Sigmoid colon (tissue), 7 donors: Measurements from ENCODE around the gene DCC. TPM values are rescaled to one million over a fixed set of nuclear protein-coding genes. Genes with fewer than 3 reads are reported as not detected.

Experiments used
- DNase-seq: peaks from one replicate; pipeline ENCODE4 v3.0.0-alpha.2; 2019
- H3K27ac ChIP-seq, 4 donors: fragments of 200-600 bp; sonication (generic); one replicate each; pipeline ENCODE4 v1.5.1; 2016 to 2019; ENCODE audit warnings: mild to moderate bottlenecking in 1 of 4
- H3K27me3 ChIP-seq, 3 donors: fragments of 200-600 bp; sonication (generic); one replicate each; pipeline ENCODE4 v1.5.1; 2019; ENCODE audit warnings: mild to moderate bottlenecking in 1 of 3
- H3K36me3 ChIP-seq, 4 donors: fragments of 200-600 bp; sonication (generic); one replicate each; pipeline ENCODE4 v1.5.1; 2016 to 2019
- H3K4me1 ChIP-seq, 4 donors: fragments of 200-600 bp; sonication (generic); one replicate each; pipeline ENCODE4 v1.5.1; 2017 to 2019
- H3K4me3 ChIP-seq, 4 donors: fragments of 200-600 bp; sonication (generic); one replicate each; pipeline ENCODE4 v1.5.1; 2017 to 2019; ENCODE audit warnings: mild to moderate bottlenecking in 2 of 4, moderate library complexity in 1 of 4
- H3K9me3 ChIP-seq, 4 donors: fragments of 200-600 bp in 3 of 4; sonication (generic) in 3 of 4; one replicate each; pipeline versions ENCODE4 v1.5.1 to v1.6.1; 2013 to 2019
- EP300 ChIP-seq, 4 donors: sonication (generic); formaldehyde crosslinking; IDR thresholded peaks; one replicate each; pipeline ENCODE4 v1.6.1; 2017; ENCODE audit warnings: antibody characterized with exemption in 4 of 4
- POLR2A ChIP-seq, 2 donors: fragments of 450-650 bp; IDR thresholded peaks; one replicate each; pipeline ENCODE4 v1.6.1; 2016; ENCODE audit warnings: antibody characterized with exemption in 2 of 2, mild to moderate bottlenecking in 2 of 2, moderate library complexity in 2 of 2
- POLR2AphosphoS5 ChIP-seq, 4 donors: sonication (generic); formaldehyde crosslinking; IDR thresholded peaks; one replicate each; pipeline ENCODE4 v1.6.1; 2017; ENCODE audit warnings: antibody characterized with exemption in 4 of 4
- WGBS, 2 donors: extraction: QIAGEN DNeasy Blood & Tissue Kit; methylation state at CpG; one replicate each; pipeline ENCODE4 v1.1.7; 2013; 5-methylcytosine and 5-hydroxymethylcytosine counted together
- intact Hi-C: fragments of 100-400 bp; cut with DNase I; formaldehyde crosslinking; loops from one replicate; pipeline ENCODE4 v1.15.1; 2023
- polyA plus RNA-seq, 3 donors: library from polyadenylated mRNA; stranded (reverse); fragments of 200-250 nt; gene quantifications; one replicate each; pipeline ENCODE4 v1.2.3, GENCODE V29; 2013
- total RNA-seq, 4 donors: library from RNA; depleted of rRNA; stranded (reverse); fragments of >200 nt; gene quantifications; one replicate each; pipeline ENCODE4 v1.1.0, GENCODE V29; 2016
- TF ChIP-seq, protein P1 (sequence below), 4 experiments: fragments of 450-650 bp in 3 of 4; fragments of 200-600 bp in 1 of 4; IDR thresholded peaks; one replicate each; pipeline ENCODE4 v1.5.1; 2016 to 2019; ENCODE audit warnings: antibody characterized with exemption in 4 of 4, mild to moderate bottlenecking in 3 of 4, moderate library complexity in 2 of 4
- donor health status: healthy with polysubstance abuse.
- donor health status: Bipolar disorder and iron deficiency.
- donor health status: healthy.

Gene DCC
- total and polyA plus RNA-seq, 7 donors: 0.04 to 0.83 (median 0.36) TPM; not detected in 2

GRCh38 chr18:52541056-52541455 lies 201.1 kb downstream of the DCC start:
- Histone ChIP-seq H3K36me3 (no peaks in the 10 kb centered on the region), H3K9me3 (no peaks in the 10 kb centered on the region), H3K27me3 (no peaks in the 10 kb centered on the region), H3K4me3 (no peak overlapping the region), H3K4me1 (no peaks in the 10 kb centered on the region), H3K27ac (no peak overlapping the region)
- TF ChIP-seq POLR2A (IDR thresholded peaks at IDR 0.05) (no peak), EP300 (IDR thresholded peaks at IDR 0.05) (no peak), POLR2AphosphoS5 (IDR thresholded peaks at IDR 0.05) (no peak)
- TF ChIP-seq, protein P1, sequence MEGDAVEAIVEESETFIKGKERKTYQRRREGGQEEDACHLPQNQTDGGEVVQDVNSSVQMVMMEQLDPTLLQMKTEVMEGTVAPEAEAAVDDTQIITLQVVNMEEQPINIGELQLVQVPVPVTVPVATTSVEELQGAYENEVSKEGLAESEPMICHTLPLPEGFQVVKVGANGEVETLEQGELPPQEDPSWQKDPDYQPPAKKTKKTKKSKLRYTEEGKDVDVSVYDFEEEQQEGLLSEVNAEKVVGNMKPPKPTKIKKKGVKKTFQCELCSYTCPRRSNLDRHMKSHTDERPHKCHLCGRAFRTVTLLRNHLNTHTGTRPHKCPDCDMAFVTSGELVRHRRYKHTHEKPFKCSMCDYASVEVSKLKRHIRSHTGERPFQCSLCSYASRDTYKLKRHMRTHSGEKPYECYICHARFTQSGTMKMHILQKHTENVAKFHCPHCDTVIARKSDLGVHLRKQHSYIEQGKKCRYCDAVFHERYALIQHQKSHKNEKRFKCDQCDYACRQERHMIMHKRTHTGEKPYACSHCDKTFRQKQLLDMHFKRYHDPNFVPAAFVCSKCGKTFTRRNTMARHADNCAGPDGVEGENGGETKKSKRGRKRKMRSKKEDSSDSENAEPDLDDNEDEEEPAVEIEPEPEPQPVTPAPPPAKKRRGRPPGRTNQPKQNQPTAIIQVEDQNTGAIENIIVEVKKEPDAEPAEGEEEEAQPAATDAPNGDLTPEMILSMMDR (IDR thresholded peaks at IDR 0.05): no peak
- 91 to 96% methylated on average over 4 of the region's 4 CpGs for WGBS, 2 donors
- intact Hi-C loops: no loop called here
- DNase-seq: no peak

DNA sequence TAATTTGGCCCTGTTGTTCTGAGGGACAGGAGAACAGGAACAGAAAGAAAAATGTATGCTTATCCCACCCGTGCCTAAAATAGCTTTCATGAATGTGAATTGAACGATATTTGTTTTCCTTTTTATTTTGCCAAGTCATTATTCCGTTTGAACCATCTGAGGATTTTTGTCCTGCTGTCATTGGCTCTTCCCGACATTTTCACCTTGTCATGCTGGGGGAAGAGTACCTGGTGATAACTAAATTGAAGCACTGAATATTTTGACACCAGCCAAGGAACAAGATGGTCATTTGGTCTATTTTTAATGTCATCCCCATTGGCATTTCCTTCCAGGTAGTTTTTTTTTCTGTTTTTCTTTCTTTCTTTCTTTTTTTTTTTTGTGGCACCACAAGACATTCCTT lies 204.1 kb downstream of the DCC start:
- Histone ChIP-seq H3K4me3 (no peak overlapping the region), H3K27me3 (no peaks in the 10 kb centered on the region), H3K27ac (no peak overlapping the region), H3K36me3 (no peaks in the 10 kb centered on the region), H3K4me1 (peaks cover 0 to 5% (median 0%) of the 10 kb centered on the region in 4 donors), H3K9me3 (no peaks in the 10 kb centered on the region)
- DNase-seq: no peak
- 65 to 69% methylated on average over 4 of the region's 4 CpGs for WGBS, 2 donors
- intact Hi-C loops: no loop called here
- TF ChIP-seq, protein P1 (IDR thresholded peaks at IDR 0.05): no peak
- no peak for TF ChIP-seq POLR2A (IDR thresholded peaks at IDR 0.05)
- no peak for TF ChIP-seq POLR2AphosphoS5 (IDR thresholded peaks at IDR 0.05)
- TF ChIP-seq EP300 (IDR thresholded peaks at IDR 0.05): no peak

- WGBS, 2 donors: 81 to 83% methylated on average over 6 of the region's 6 CpGs
- intact Hi-C loops: no loop called here
Measured at GRCh38 chr18:52546686-52547346, 206.8 kb downstream of the DCC start.

GRCh38 chr18:52553441-52553840 lies 213.4 kb downstream of the DCC start:
- no peak for DNase-seq
- H3K27ac ChIP-seq: no peak overlapping the region
- H3K4me3 ChIP-seq: no peak overlapping the region
- TF ChIP-seq POLR2A (IDR thresholded peaks at IDR 0.05) (no peak), EP300 (IDR thresholded peaks at IDR 0.05) (no peak), POLR2AphosphoS5 (IDR thresholded peaks at IDR 0.05) (no peak)
- TF ChIP-seq, protein P1 (IDR thresholded peaks at IDR 0.05): no peak
- H3K36me3 ChIP-seq: no peaks in the 10 kb centered on the region
- H3K4me1 ChIP-seq: no peaks in the 10 kb centered on the region
- WGBS, 2 donors: 85 to 92% methylated on average over 1 of the region's 1 CpG
- intact Hi-C loops: no loop called here
- no peaks in the 10 kb centered on the region for H3K27me3 ChIP-seq
- no peaks in the 10 kb centered on the region for H3K9me3 ChIP-seq

More at GRCh38 chr18:52546686-52547346, 206.8 kb downstream of the DCC start:
- Histone ChIP-seq H3K9me3 (no peaks in the 10 kb centered on the region), H3K27ac (no peak overlapping the region), H3K36me3 (no peaks in the 10 kb centered on the region), H3K27me3 (no peaks in the 10 kb centered on the region), H3K4me1 (peaks cover 0 to 5% (median 0%) of the 10 kb centered on the region in 4 donors), H3K4me3 (no peak overlapping the region)
- DNase-seq: no peak
- TF ChIP-seq POLR2A (IDR thresholded peaks at IDR 0.05) (no peak), EP300 (IDR thresholded peaks at IDR 0.05) (no peak), POLR2AphosphoS5 (IDR thresholded peaks at IDR 0.05) (no peak)
- TF ChIP-seq, protein P1 (IDR thresholded peaks at IDR 0.05): no peak

- no peak for DNase-seq
- Histone ChIP-seq H3K36me3 (no peaks in the 10 kb centered on the region), H3K9me3 (no peaks in the 10 kb centered on the region), H3K4me3 (no peak overlapping the region), H3K4me1 (no peaks in the 10 kb centered on the region), H3K27me3 (no peaks in the 10 kb centered on the region), H3K27ac (no peak overlapping the region)
- TF ChIP-seq, protein P1 (IDR thresholded peaks at IDR 0.05): no peak
- no peak for TF ChIP-seq EP300 (IDR thresholded peaks at IDR 0.05)
- TF ChIP-seq POLR2A (IDR thresholded peaks at IDR 0.05): no peak
- no peak for TF ChIP-seq POLR2AphosphoS5 (IDR thresholded peaks at IDR 0.05)
- intact Hi-C loops: no loop called here
- WGBS, 2 donors: 36 to 42% methylated on average over 1 of the region's 1 CpG
Measured at GRCh38 chr18:52554180-52554579, 214.2 kb downstream of the DCC start.
